Upper lobe of right lung (tissue), 1 donor: ENCODE data around the gene TRMT61A. TPM values are rescaled to one million over a fixed set of nuclear protein-coding genes. Genes with fewer than 3 reads are reported as not detected.

ENCODE experiments used
- ATAC-seq: fragments of 200-7000 bp; cut with Tn5 transposase; one replicate; pipeline ENCODE4 v1.9.1; 2020; ENCODE audit warnings: mild to moderate bottlenecking, moderate library complexity
- DNase-seq: peaks from one replicate; pipeline ENCODE4 v3.0.0-alpha.2; 2020
- H3K27ac ChIP-seq: fragments of 200-600 bp; one replicate; pipeline ENCODE4 v1.8.0; 2022
- H3K27me3 ChIP-seq: fragments of 200-600 bp; one replicate; pipeline ENCODE4 v1.8.0; 2022; ENCODE audit warnings: mild to moderate bottlenecking
- H3K36me3 ChIP-seq: fragments of 200-600 bp; one replicate; pipeline ENCODE4 v1.8.0; 2022
- H3K4me1 ChIP-seq: fragments of 200-600 bp; one replicate; pipeline ENCODE4 v1.8.0; 2022
- H3K4me3 ChIP-seq: fragments of 200-600 bp; one replicate; pipeline ENCODE4 v1.8.0; 2022; ENCODE audit warnings: mild to moderate bottlenecking
- H3K9me3 ChIP-seq: fragments of 200-600 bp; one replicate; pipeline ENCODE4 v1.8.0; 2022
- intact Hi-C: fragments of 100-400 bp; cut with DNase I; formaldehyde crosslinking; loops from one replicate; pipeline ENCODE4 v1.11.0; 2022
- total RNA-seq: library from RNA; stranded (reverse); fragmentation: NEBNext Ultra II Directional; extraction: Animal tissue kit (Norgen Biotek cat#: 25700); gene quantifications from one replicate; pipeline ENCODE4 v1.2.1, GENCODE V29; 2021
- TF ChIP-seq, protein P1 (sequence below): fragments of 200-600 bp; IDR thresholded peaks from one replicate; pipeline ENCODE4 v1.8.0; 2022; ENCODE audit warnings: antibody characterized with exemption
- donor health status: DM: no; HTN: yes; CAD: no; lungs with severe emphysema.

The TRMT61A gene
- total RNA-seq, 1 donor from 2014 or later = 11.6 TPM

- H3K27me3 ChIP-seq = no peaks in the 10 kb centered on the region
- intact Hi-C loops = no loop called here
- no peak overlapping the region for H3K27ac ChIP-seq
- DNase-seq (no peak), ATAC-seq (no peak)
- TF ChIP-seq, protein P1, sequence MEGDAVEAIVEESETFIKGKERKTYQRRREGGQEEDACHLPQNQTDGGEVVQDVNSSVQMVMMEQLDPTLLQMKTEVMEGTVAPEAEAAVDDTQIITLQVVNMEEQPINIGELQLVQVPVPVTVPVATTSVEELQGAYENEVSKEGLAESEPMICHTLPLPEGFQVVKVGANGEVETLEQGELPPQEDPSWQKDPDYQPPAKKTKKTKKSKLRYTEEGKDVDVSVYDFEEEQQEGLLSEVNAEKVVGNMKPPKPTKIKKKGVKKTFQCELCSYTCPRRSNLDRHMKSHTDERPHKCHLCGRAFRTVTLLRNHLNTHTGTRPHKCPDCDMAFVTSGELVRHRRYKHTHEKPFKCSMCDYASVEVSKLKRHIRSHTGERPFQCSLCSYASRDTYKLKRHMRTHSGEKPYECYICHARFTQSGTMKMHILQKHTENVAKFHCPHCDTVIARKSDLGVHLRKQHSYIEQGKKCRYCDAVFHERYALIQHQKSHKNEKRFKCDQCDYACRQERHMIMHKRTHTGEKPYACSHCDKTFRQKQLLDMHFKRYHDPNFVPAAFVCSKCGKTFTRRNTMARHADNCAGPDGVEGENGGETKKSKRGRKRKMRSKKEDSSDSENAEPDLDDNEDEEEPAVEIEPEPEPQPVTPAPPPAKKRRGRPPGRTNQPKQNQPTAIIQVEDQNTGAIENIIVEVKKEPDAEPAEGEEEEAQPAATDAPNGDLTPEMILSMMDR = no peak
- no peak overlapping the region for H3K4me3 ChIP-seq
- no peaks in the 10 kb centered on the region for H3K9me3 ChIP-seq
- H3K4me1 ChIP-seq = peaks cover 21% of the 10 kb centered on the region
- peaks cover 26% of the 10 kb centered on the region for H3K36me3 ChIP-seq
Observed at GRCh38 chr14:103534576-103535061, 5.6 kb downstream of the TRMT61A start.

DNA sequence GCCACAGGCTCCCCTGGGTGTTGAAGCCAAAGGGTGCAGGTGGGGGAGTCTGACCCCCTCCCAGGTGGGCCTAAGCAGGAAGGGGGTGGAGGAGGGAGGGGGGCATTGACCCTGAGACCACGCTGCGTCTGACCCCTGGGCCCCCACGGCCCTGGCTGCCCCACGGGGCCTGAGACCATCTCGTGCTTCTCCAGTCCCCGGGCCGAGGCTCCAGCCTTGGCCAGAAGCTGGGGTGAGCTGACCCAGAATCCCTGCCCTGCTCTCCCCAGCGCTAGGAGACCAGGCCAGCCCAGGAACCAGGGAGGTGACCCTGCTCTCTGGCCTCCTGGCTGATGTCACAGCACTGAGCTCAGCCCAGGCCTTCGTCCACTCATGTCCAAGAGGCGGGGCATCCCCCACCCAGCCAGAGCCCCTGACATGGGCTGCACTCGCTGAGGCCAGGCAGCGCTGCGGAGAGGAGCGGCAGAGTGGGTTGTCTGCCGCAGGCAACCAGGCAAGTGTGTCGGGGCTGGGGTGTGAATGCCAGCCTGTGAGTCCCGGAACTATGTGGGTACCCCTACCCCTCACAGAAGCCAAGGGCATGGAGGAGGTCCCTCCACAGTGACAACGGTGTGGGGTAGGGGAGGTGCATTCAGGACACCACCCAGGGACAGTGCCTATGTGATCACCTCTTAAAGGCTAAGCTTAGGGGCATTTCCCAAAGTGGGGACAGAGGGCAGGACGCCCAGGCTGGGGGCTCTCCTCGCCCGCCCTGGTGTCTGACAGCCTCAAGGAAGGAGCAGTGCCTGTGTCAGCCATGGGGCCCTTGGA is 6.3 kb downstream of the TRMT61A start:
- DNase-seq (no peak), ATAC-seq (no peak)
- H3K9me3 ChIP-seq = no peaks in the 10 kb centered on the region
- no peak overlapping the region for H3K27ac ChIP-seq
- no peaks in the 10 kb centered on the region for H3K27me3 ChIP-seq
- TF ChIP-seq, protein P1 = no peak
- peaks cover 26% of the 10 kb centered on the region for H3K36me3 ChIP-seq
- H3K4me3 ChIP-seq = no peak overlapping the region
- intact Hi-C loops = no loop called here
- peaks cover 19% of the 10 kb centered on the region for H3K4me1 ChIP-seq

GRCh38 chr14:103535891-103536565 is 7.0 kb downstream of the TRMT61A start:
- no peak for ATAC-seq
- Histone ChIP-seq H3K27me3 (no peaks in the 10 kb centered on the region), H3K4me1 (peaks cover 24% of the 10 kb centered on the region), H3K27ac (no peak overlapping the region), H3K4me3 (no peak overlapping the region), H3K9me3 (no peaks in the 10 kb centered on the region), H3K36me3 (peaks cover 24% of the 10 kb centered on the region)
- intact Hi-C loops = no loop called here
- TF ChIP-seq, protein P1 = no peak
- no peak for DNase-seq

- no peak for DNase-seq
- no peaks in the 10 kb centered on the region for H3K27me3 ChIP-seq
- TF ChIP-seq, protein P1 = no peak
- ATAC-seq = no peak
- H3K9me3 ChIP-seq = no peaks in the 10 kb centered on the region
- H3K36me3 ChIP-seq = peaks cover 21% of the 10 kb centered on the region
- H3K4me3 ChIP-seq = no peak overlapping the region
- H3K4me1 ChIP-seq = peaks cover 30% of the 10 kb centered on the region
- intact Hi-C loops = no loop called here
- no peak overlapping the region for H3K27ac ChIP-seq
Observed at GRCh38 chr14:103536693-103537092, 7.7 kb downstream of the TRMT61A start.

GRCh38 chr14:103537175-103537990 is 8.4 kb downstream of the TRMT61A start:
- Histone ChIP-seq H3K9me3 (no peaks in the 10 kb centered on the region), H3K36me3 (peaks cover 21% of the 10 kb centered on the region), H3K27me3 (no peaks in the 10 kb centered on the region), H3K4me3 (no peak overlapping the region), H3K4me1 (peaks cover 37% of the 10 kb centered on the region), H3K27ac (no peak overlapping the region)
- DNase-seq = no peak
- no peak for ATAC-seq
- TF ChIP-seq, protein P1 = no peak
- intact Hi-C loops = no loop called here
